Endothelial cell of umbilical vein (primary cell): Measurements from ENCODE around the gene CDC42SE2. TPM values are rescaled to one million over a fixed set of nuclear protein-coding genes. Genes with fewer than 3 reads are reported as not detected.

ENCODE experiments used
- BruUV-seq: library from RNA; stranded (reverse); fragments of 400-500 nt; replicated peaks from 2 replicates; lab custom pipeline; 2021; lab: Mats Ljungman, UMichigan
- CTCF ChIA-PET: fragments of 300-600, 350-600 bp; sonication (Branson Sonifier 250); formaldehyde crosslinking; loops from one replicate; lab custom pipeline; 2021; ENCODE audit warnings: antibody characterized with exemption, inconsistent platforms; lab: Charles Lee
- POLR2A ChIA-PET: fragments of 300-600, 350-600 bp; sonication (Branson Sonifier 250); formaldehyde crosslinking; loops from one replicate; lab custom pipeline; 2021; ENCODE audit warnings: antibody characterized with exemption, inconsistent platforms; lab: Charles Lee
- DNase-seq: peaks from one replicate; pipeline ENCODE4 v3.0.0-alpha.2; 2011; ENCODE audit warnings: low read depth, low spot score
- FAIRE-seq: peaks from 2 replicates; lab custom pipeline; 2011; peaks lifted over from hg19 to GRCh38; lab: Jason Lieb, UNC
- H2AFZ ChIP-seq: 2 replicates; pipeline ENCODE4 v1.6.0; 2012; ENCODE audit warnings: low read depth, low read length, control low read depth, inconsistent platforms
- H3K27ac ChIP-seq: 2 replicates; pipeline ENCODE4 v1.5.1; 2011; ENCODE audit warnings: low read depth, mild to moderate bottlenecking, control low read depth, low read length, moderate library complexity; ENCODE audit not compliant: insufficient read depth
- H3K27me3 ChIP-seq, 2 experiments: 2 replicates each; pipeline versions ENCODE4 v1.6.0 to v1.6.1; 2011; ENCODE audit warnings: low read length in 2 of 2, mixed read lengths in 1 of 2; ENCODE audit not compliant: control insufficient read depth in 2 of 2, insufficient read depth in 2 of 2
- H3K36me3 ChIP-seq, 2 experiments: 2 replicates in 1 of 2; 3 replicates in 1 of 2; pipeline ENCODE4 v1.5.1; 2011; ENCODE audit warnings: low read length in 2 of 2, mild to moderate bottlenecking in 1 of 2, moderate library complexity in 1 of 2; ENCODE audit not compliant: control insufficient read depth in 2 of 2, insufficient read depth in 2 of 2; ENCODE audit errors: extremely low read depth in 1 of 2
- H3K4me1 ChIP-seq: 3 replicates; pipeline ENCODE4 v1.5.1; 2011; ENCODE audit warnings: mild to moderate bottlenecking, low read length; ENCODE audit not compliant: control insufficient read depth, insufficient read depth; ENCODE audit errors: extremely low read depth
- H3K4me2 ChIP-seq: 2 replicates; pipeline ENCODE4 v1.6.1; 2011; ENCODE audit warnings: low read length, control low read depth, mixed read lengths; ENCODE audit not compliant: insufficient read depth
- H3K4me3 ChIP-seq, 3 experiments: fragments of 200-600 bp in 1 of 3; sonication (generic), shearing (Covaris generic) in 1 of 3; replicated peaks in 1 of 3; 2 replicates each; pipeline ENCODE4 v1.5.1; 2011 to 2016; ENCODE audit warnings: control low read depth in 3 of 3, low read length in 3 of 3, mild to moderate bottlenecking in 2 of 3, inconsistent platforms in 1 of 3, low read depth in 1 of 3, moderate library complexity in 1 of 3; ENCODE audit not compliant: insufficient read depth in 1 of 3
- H3K79me2 ChIP-seq: 2 replicates; pipeline ENCODE4 v1.6.0; 2012; ENCODE audit warnings: low read length, inconsistent platforms; ENCODE audit not compliant: control insufficient read depth, insufficient read depth
- H3K9ac ChIP-seq: replicated peaks from 2 replicates; pipeline ENCODE3; 2011; ENCODE audit warnings: low read length, control low read depth; ENCODE audit not compliant: insufficient read depth; ENCODE audit errors: extremely low read depth
- H3K9me1 ChIP-seq: replicated peaks from 3 replicates; pipeline ENCODE4 v1.6.0; 2011; ENCODE audit warnings: mild to moderate bottlenecking, low read length; ENCODE audit not compliant: control insufficient read depth, insufficient read depth; ENCODE audit errors: extremely low read depth
- H3K9me3 ChIP-seq: replicated peaks from 2 replicates; pipeline ENCODE4 v1.5.1; 2012; ENCODE audit warnings: low read length, inconsistent platforms; ENCODE audit not compliant: control insufficient read depth, insufficient read depth
- H4K20me1 ChIP-seq: replicated peaks from 2 replicates; pipeline ENCODE3; 2011; ENCODE audit warnings: mild to moderate bottlenecking, low read length; ENCODE audit not compliant: control insufficient read depth, insufficient read depth; ENCODE audit errors: extremely low read depth
- EZH2 ChIP-seq: IDR thresholded peaks from 2 replicates; pipeline ENCODE4 v1.6.1; 2012; ENCODE audit warnings: borderline replicate concordance, low read depth, mild to moderate bottlenecking, moderate library complexity, low read length, inconsistent platforms; ENCODE audit not compliant: severe bottlenecking
- FOS ChIP-seq: IDR thresholded peaks from 2 replicates; pipeline ENCODE4 v1.6.1; 2011; ENCODE audit warnings: mild to moderate bottlenecking, low read length, moderate library complexity, borderline replicate concordance; ENCODE audit not compliant: insufficient read depth
- GATA2 ChIP-seq: IDR thresholded peaks from 2 replicates; pipeline ENCODE4 v1.7.0; 2011; ENCODE audit warnings: low read depth, mild to moderate bottlenecking, moderate library complexity, mixed read lengths, low read length; ENCODE audit not compliant: insufficient read length, insufficient read depth
- JUN ChIP-seq: IDR thresholded peaks from 2 replicates; pipeline ENCODE4 v1.6.1; 2011; ENCODE audit warnings: borderline replicate concordance, low read depth; ENCODE audit not compliant: insufficient read length, insufficient read depth
- MYC ChIP-seq: IDR thresholded peaks from one replicate; pipeline ENCODE4 v1.6.1; 2011; ENCODE audit warnings: mild to moderate bottlenecking, low read depth, low read length
- POLR2A ChIP-seq: IDR thresholded peaks from 2 replicates; pipeline ENCODE4 v1.6.1; 2012; ENCODE audit warnings: low read depth, mild to moderate bottlenecking, control low read depth, low read length
- POLR2AphosphoS5 ChIP-seq: IDR thresholded peaks from 2 replicates; pipeline ENCODE4 v1.6.1; 2012; ENCODE audit warnings: low read depth, mild to moderate bottlenecking, control low read depth, low read length, moderate library complexity; ENCODE audit not compliant: insufficient read depth
- dilution Hi-C: fragments of 300-500 bp; cut with MboI; formaldehyde crosslinking; loops from one replicate; pipeline ENCODE4 v1.15.0; 2019; ENCODE audit warnings: low sequenced_read_pairs; ENCODE audit not compliant: extremely low pct_ligation_motif_present
- intact Hi-C: fragments of 100-400 bp; cut with micrococcal nuclease; formaldehyde crosslinking; loops from one replicate; pipeline ENCODE4 v1.10.0; 2022
- polyA plus RNA-seq, 4 experiments: library from polyadenylated mRNA; depleted of rRNA in 3 of 4; stranded (reverse) in 3 of 4; unstranded in 1 of 4; fragments of >200 nt; gene quantifications; 2 replicates each; pipeline versions ENCODE4 v1.2.1 to v1.2.3, GENCODE V29; 2011 to 2012; ENCODE audit warnings: missing spikeins in 1 of 4
- total RNA-seq: library from RNA; stranded (reverse); gene quantifications from 2 replicates; pipeline ENCODE4 v1.2.3, GENCODE V29; 2021
- TF ChIP-seq, protein P1 (sequence below), 2 donors: IDR thresholded peaks; 1 replicate in 1 of 2; 2 replicates in 1 of 2; pipeline ENCODE4 v1.5.1; 2011; ENCODE audit warnings: low read length in 2 of 2, mild to moderate bottlenecking in 2 of 2, moderate library complexity in 2 of 2, control low read depth in 1 of 2, inconsistent platforms in 1 of 2, low read depth in 1 of 2; ENCODE audit not compliant: insufficient read depth in 1 of 2; ENCODE audit errors: extremely low read depth in 1 of 2
- TF ChIP-seq, protein P2 (sequence below): IDR thresholded peaks from 2 replicates; pipeline ENCODE4 v1.6.1; 2011; ENCODE audit not compliant: insufficient read depth, insufficient read length

CDC42SE2 gene
- total and polyA plus RNA-seq, 2 donors (not counting 3 experiments of a cell fraction or from before 2014, with no cell fraction given) = 14.7 to 21.9 TPM

DNA sequence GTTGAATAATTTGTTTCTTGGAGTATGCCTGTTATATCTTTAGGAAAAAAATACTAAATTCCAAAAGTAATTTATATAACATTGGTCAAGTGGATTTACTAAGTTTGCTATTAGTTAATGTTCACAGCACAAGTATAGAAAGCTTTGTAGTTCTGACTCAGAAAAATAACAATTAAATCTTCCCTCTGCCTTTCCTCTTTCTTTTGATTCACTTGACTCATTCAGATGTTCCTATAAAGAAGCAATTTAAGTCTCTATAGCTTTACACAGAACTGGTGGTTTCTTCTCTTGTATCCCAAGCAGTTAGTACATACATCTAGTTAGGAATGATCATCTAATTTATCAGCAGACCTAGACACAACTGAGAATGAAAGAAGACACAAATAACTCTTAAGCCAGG is 4.5 kb upstream of the CDC42SE2 start:
- CTCF ChIA-PET = interaction anchor here (0.9 to 1.2 kb wide), 3 partner anchors 9 to 21 kb away, joined by 3 to 4 read pairs (median 3); no protein-coding TSS in a partner anchor
- TF ChIP-seq FOS (peak; percentile 33), POLR2A (no peak)
- H3K4me1 ChIP-seq = peaks cover 27% of the 10 kb centered on the region
- H3K9me1 ChIP-seq = no peaks in the 10 kb centered on the region
- peaks cover 2% of the 10 kb centered on the region for H3K79me2 ChIP-seq
- no peak overlapping the region for H3K27ac ChIP-seq
- no peak overlapping the region for H3K4me3 ChIP-seq
- H3K9ac ChIP-seq = no peak overlapping the region
- intact Hi-C loops (no loop called here), dilution Hi-C loops (no loop called here)
- H3K27me3 ChIP-seq = no peaks in the 10 kb centered on the region
- DNase-seq = peak; percentile 40
- FAIRE-seq = no peak
- H3K9me3 ChIP-seq = no peaks in the 10 kb centered on the region
- POLR2A ChIA-PET = no interaction called here
- peak overlapping the region; percentile 49 for H2AFZ ChIP-seq
- no TSS peak for BruUV-seq
- H4K20me1 ChIP-seq = no peaks in the 10 kb centered on the region
- peak overlapping the region; percentile 18 for H3K4me2 ChIP-seq
- H3K36me3 ChIP-seq = no peaks in the 10 kb centered on the region

DNA sequence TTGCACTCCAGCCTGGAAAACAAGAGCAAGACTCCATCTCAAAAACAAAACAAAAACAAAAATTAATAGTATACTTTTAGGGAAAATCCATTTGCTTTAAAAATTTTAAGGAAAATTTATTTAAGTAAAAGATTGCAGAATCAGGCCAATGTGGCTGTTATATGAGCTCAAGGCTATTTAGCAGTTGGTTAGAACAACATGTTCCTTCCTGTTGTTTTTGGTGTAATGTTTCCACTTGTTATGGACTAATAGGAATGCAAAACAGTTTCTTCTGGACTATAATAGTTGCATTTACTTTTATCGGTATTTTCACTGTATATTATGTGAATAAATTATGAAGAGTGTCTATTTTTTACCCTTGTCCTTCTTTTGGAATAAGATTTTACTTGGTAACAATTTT is 3.0 kb upstream of the CDC42SE2 start:
- BruUV-seq = no TSS peak
- DNase-seq = no peak
- Histone ChIP-seq H3K27me3 (no peaks in the 10 kb centered on the region), H3K9me1 (no peaks in the 10 kb centered on the region), H3K4me3 (no peak overlapping the region), H3K9me3 (no peaks in the 10 kb centered on the region), H2AFZ (no peak overlapping the region), H3K27ac (no peak overlapping the region), H4K20me1 (no peaks in the 10 kb centered on the region), H3K36me3 (no peaks in the 10 kb centered on the region), H3K4me2 (no peak overlapping the region), H3K4me1 (peaks cover 35% of the 10 kb centered on the region), H3K79me2 (peaks cover 16% of the 10 kb centered on the region), H3K9ac (no peak overlapping the region)
- ChIA-PET CTCF (interaction anchor here (0.7 kb wide), 1 partner anchor 16 kb away, joined by 4 read pairs; no protein-coding TSS in a partner anchor), POLR2A (no interaction called here)
- FAIRE-seq = no peak
- dilution Hi-C loops (no loop called here), intact Hi-C loops (no loop called here)
- TF ChIP-seq POLR2AphosphoS5 (no peak), MYC (no peak), FOS (no peak), POLR2A (no peak), GATA2 (no peak), EZH2 (no peak), JUN (no peak)
- TF ChIP-seq, protein P1, sequence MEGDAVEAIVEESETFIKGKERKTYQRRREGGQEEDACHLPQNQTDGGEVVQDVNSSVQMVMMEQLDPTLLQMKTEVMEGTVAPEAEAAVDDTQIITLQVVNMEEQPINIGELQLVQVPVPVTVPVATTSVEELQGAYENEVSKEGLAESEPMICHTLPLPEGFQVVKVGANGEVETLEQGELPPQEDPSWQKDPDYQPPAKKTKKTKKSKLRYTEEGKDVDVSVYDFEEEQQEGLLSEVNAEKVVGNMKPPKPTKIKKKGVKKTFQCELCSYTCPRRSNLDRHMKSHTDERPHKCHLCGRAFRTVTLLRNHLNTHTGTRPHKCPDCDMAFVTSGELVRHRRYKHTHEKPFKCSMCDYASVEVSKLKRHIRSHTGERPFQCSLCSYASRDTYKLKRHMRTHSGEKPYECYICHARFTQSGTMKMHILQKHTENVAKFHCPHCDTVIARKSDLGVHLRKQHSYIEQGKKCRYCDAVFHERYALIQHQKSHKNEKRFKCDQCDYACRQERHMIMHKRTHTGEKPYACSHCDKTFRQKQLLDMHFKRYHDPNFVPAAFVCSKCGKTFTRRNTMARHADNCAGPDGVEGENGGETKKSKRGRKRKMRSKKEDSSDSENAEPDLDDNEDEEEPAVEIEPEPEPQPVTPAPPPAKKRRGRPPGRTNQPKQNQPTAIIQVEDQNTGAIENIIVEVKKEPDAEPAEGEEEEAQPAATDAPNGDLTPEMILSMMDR (IDR thresholded peaks at IDR 0.05; ENCODE audit: extremely low read depth in 1 of 2, insufficient read depth in 1 of 2, low read depth in 1 of 2, low read length in 2 of 2) = no peak
- TF ChIP-seq, protein P2, sequence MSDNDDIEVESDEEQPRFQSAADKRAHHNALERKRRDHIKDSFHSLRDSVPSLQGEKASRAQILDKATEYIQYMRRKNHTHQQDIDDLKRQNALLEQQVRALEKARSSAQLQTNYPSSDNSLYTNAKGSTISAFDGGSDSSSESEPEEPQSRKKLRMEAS = no peak
